ENCODE data around the gene MINDY4.

GRCh38 chr7:30877015-30877769 lies 106.0 kb downstream of the MINDY4 start:
- TF ChIP-seq CTCF (IDR thresholded peaks at IDR 0.05; ENCODE audit: low read depth, low read length, poor library complexity, severe bottlenecking) (no peak), EZH2phosphoT487 (IDR thresholded peaks at IDR 0.05; ENCODE audit: borderline replicate concordance, low read length) (no peak)
